MCF 10A (cell line): ENCODE results near the gene ZNF548. TPM values are rescaled to one million over a fixed set of nuclear protein-coding genes. Genes with fewer than 3 reads are reported as not detected.

ENCODE experiments used
- BruUV-seq: library from RNA; stranded (reverse); fragments of 400-500 nt; replicated peaks from 2 replicates; lab custom pipeline; 2021; lab: Mats Ljungman, UMichigan
- CTCF ChIA-PET: fragments of 300-600 bp; sonication (Branson Sonifier 250); formaldehyde crosslinking; extraction: SDS; loops from one replicate; lab custom pipeline; 2021; ENCODE audit warnings: antibody characterized with exemption, inconsistent platforms; lab: Yijun Ruan, JAX
- POLR2A ChIA-PET: fragments of 300-600, 350-650 bp; sonication (Branson Sonifier 250); formaldehyde crosslinking; extraction: SDS; loops from one replicate; lab custom pipeline; 2020; ENCODE audit warnings: antibody characterized with exemption, inconsistent platforms; lab: Yijun Ruan, JAX
- DNase-seq: peaks from one replicate; pipeline ENCODE4 v3.0.0-alpha.2; 2018; ENCODE audit not compliant: unreplicated experiment
- H3K27ac Mint-ChIP-seq: one replicate; pipeline ENCODE4 v1.8.0; 2022; ENCODE audit warnings: mild to moderate bottlenecking, low read depth, mixed read lengths; ENCODE audit not compliant: unreplicated experiment
- H3K27me3 Mint-ChIP-seq: one replicate; pipeline ENCODE4 v1.8.0; 2022; ENCODE audit warnings: mixed read lengths; ENCODE audit not compliant: insufficient read depth, unreplicated experiment
- H3K36me3 Mint-ChIP-seq: one replicate; pipeline ENCODE4 v1.8.0; 2022; ENCODE audit warnings: mild to moderate bottlenecking, moderate library complexity, mixed read lengths; ENCODE audit not compliant: insufficient read depth, unreplicated experiment
- H3K4me1 Mint-ChIP-seq: one replicate; pipeline ENCODE4 v1.8.0; 2022; ENCODE audit warnings: mixed read lengths; ENCODE audit not compliant: insufficient read depth, unreplicated experiment
- H3K4me3 Mint-ChIP-seq: one replicate; pipeline ENCODE4 v1.8.0; 2022; ENCODE audit warnings: mild to moderate bottlenecking, moderate library complexity, mixed read lengths; ENCODE audit not compliant: unreplicated experiment
- H3K9me3 Mint-ChIP-seq: one replicate; pipeline ENCODE4 v1.8.0; 2022; ENCODE audit warnings: mixed read lengths; ENCODE audit not compliant: unreplicated experiment
- intact Hi-C: fragments of 100-400 bp; cut with micrococcal nuclease; formaldehyde crosslinking; loops from 2 replicates; pipeline ENCODE4 v1.14.1; 2022
- total RNA-seq: library from RNA; stranded (reverse); gene quantifications from 2 replicates; pipeline ENCODE4 v1.2.3, GENCODE V29; 2022
- TF ChIP-seq, protein P1 (sequence below): fragments of 200-600 bp; IDR thresholded peaks from one replicate; pipeline ENCODE4 v1.8.0; 2022; ENCODE audit warnings: antibody characterized with exemption, mild to moderate bottlenecking; ENCODE audit not compliant: unreplicated experiment

Gene ZNF548
- total RNA-seq, 1 experiment from 2014 or later: 23.7 TPM

DNA sequence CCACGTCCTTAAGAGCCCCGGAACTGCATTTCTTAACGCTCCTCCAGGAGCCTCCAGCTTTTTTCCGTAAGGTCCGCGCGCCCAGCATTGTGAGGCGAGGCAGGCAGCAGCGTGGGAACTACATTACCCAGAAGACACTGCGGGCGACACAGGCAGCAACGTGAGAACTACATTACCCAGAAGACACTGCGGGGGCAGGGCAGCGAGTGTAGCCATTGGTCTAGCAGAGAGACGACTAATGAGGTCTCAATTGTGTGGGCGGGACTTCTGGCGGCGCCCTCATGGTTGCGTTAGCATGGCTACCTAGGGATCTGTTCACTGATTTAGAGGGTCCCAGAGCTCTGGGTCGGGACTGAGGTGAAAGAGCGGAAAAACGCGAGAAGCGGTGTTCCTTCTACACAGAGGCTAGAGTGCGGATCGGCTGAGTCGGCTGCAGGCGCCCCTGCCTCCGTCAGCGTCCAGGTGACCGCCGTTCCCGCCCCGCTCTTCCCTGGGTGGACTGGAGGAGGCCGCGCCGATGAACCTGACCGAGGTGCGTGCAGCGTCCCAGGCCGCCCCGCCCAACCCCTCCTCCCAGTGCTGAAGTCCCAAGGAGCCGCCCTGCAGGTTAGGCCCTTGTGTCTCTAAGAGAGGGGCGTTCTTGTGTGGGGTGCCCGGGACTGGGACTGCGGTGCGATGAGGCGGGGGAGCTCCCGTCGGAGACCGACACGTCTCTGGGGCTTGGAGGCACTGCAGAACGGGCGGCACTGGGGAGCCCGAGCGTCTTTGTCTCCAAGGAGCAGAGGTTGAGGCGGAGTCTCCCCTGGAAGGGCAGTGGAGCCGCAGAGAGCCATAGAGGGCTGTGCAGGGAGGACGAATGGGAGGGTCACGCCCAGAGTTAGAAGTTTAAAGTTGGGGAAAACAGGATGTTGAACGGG lies 45.7 kb downstream of the ZNF548 start, which contains the start of gene ZNF749:
Gene ZNF749, plus strand, starts transcription at position 264 of the 917 bp plus-strand sequence. Its CDS starts 254 bp downstream, at position 518.
- BruUV-seq: TSS peak; percentile 41
- TF ChIP-seq, protein P1, sequence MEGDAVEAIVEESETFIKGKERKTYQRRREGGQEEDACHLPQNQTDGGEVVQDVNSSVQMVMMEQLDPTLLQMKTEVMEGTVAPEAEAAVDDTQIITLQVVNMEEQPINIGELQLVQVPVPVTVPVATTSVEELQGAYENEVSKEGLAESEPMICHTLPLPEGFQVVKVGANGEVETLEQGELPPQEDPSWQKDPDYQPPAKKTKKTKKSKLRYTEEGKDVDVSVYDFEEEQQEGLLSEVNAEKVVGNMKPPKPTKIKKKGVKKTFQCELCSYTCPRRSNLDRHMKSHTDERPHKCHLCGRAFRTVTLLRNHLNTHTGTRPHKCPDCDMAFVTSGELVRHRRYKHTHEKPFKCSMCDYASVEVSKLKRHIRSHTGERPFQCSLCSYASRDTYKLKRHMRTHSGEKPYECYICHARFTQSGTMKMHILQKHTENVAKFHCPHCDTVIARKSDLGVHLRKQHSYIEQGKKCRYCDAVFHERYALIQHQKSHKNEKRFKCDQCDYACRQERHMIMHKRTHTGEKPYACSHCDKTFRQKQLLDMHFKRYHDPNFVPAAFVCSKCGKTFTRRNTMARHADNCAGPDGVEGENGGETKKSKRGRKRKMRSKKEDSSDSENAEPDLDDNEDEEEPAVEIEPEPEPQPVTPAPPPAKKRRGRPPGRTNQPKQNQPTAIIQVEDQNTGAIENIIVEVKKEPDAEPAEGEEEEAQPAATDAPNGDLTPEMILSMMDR: no peak
- intact Hi-C loops: no loop called here
- POLR2A ChIA-PET: interaction anchor here (0.6 to 2.4 kb wide), 25 partner anchors 8 to 927 kb away, joined by 3 to 20 read pairs (median 3); partner anchors contain the start of genes TRAPPC2B, ZNF17, ZNF264 and ZNF416
- peaks cover 33% of the 10 kb centered on the region for H3K36me3 Mint-ChIP-seq
- CTCF ChIA-PET: interaction anchor here (1.0 to 1.4 kb wide), 4 partner anchors 13 to 32 kb away, joined by 3 to 9 read pairs (median 4); no protein-coding TSS in a partner anchor
- peak within 1 kb of the TSS; percentile 93 for H3K27ac Mint-ChIP-seq
- peaks cover 27% of the 10 kb centered on the region for H3K9me3 Mint-ChIP-seq
- H3K27me3 Mint-ChIP-seq: no peaks in the 10 kb centered on the region
- H3K4me3 Mint-ChIP-seq: peak within 1 kb of the TSS; percentile 99
- peak; percentile 99 for DNase-seq
- H3K4me1 Mint-ChIP-seq: peaks cover 29% of the 10 kb centered on the region

DNA sequence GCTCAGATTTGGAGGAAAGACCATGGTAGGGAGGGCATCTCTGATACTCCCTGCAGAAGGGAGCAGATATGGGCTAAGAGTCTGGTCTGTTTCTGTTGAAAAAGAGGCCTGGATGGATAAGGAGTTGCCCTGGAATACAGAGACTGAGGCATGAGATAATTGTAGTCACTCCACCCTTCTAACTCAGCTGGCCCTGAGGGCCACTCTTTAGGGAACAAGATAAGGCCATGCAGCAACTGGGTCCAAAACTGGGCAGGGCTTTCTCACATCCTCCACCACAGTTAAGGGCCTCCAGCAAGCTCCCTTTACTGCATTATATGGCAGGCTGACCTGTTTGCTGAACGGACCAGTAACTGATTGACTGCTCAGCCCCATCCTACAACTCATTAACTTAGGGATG lies 46.8 kb downstream of the ZNF548 start:
- CTCF ChIA-PET: interaction anchor here (0.5 to 1.0 kb wide), 6 partner anchors 30 to 1079 kb away, joined by 3 to 4 read pairs (median 3); partner anchors contain the start of gene ZNF772
- peaks cover 31% of the 10 kb centered on the region for H3K9me3 Mint-ChIP-seq
- intact Hi-C loops: no loop called here
- DNase-seq: no peak
- H3K36me3 Mint-ChIP-seq: peaks cover 33% of the 10 kb centered on the region
- peak overlapping the region; percentile 93 for H3K27ac Mint-ChIP-seq
- H3K4me3 Mint-ChIP-seq: peak overlapping the region; percentile 99
- POLR2A ChIA-PET: interaction anchor here (0.6 to 2.4 kb wide), 13 partner anchors 9 to 1122 kb away, joined by 3 to 20 read pairs (median 4); partner anchors contain the start of genes ZNF17, ZNF419, ZNF497 and ZNF543
- TF ChIP-seq, protein P1: no peak
- no TSS peak for BruUV-seq
- peaks cover 33% of the 10 kb centered on the region for H3K4me1 Mint-ChIP-seq
- no peaks in the 10 kb centered on the region for H3K27me3 Mint-ChIP-seq

DNA sequence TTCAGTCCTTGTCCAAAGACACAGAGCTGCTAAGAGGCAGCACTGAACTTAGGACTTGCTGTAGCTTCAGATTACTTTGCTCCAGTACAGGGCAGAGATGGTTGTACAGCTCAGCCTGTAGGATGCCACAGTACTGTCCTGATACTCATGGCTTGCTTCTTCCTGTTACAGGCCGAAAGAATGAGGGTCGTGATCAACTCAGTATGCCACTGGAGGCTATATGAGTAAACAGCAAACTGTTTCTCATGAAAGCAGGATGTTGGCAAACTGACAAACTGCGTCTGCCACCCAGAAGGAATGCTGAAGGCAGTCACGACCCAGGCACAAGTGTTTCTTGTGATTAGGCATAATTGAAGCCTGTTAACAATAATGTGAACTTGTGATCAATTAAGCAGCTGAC lies 48.3 kb downstream of the ZNF548 start:
- no TSS peak for BruUV-seq
- Mint-ChIP-seq H3K27me3 (no peaks in the 10 kb centered on the region), H3K36me3 (peaks cover 33% of the 10 kb centered on the region), H3K9me3 (peaks cover 33% of the 10 kb centered on the region), H3K4me3 (no peak overlapping the region), H3K4me1 (peaks cover 33% of the 10 kb centered on the region), H3K27ac (no peak overlapping the region)
- no peak for DNase-seq
- ChIA-PET CTCF (interaction anchor here (1.0 kb wide), 1 partner anchor 27 kb away, joined by 3 read pairs; no protein-coding TSS in a partner anchor), POLR2A (no interaction called here)
- intact Hi-C loops: no loop called here
- TF ChIP-seq, protein P1: no peak

DNA sequence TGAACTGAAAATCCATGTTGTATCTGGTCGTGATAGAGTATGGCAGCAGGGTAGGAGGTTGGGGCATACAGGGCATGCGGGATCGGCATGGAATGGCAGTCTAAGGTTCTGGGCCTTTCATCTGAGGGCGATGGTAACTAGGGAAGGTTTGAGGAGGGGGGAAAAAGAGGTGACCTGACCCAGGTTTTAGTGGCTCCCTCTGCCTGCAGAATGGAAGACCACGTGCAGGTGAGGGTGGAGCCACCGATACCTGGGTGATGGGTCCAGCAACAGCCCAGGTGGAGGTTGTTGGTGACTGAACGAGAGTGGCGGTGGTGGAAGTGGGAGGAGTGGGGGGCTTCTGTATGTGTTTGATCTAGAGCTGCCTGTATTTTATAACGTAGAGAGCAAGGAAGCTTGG lies 49.3 kb downstream of the ZNF548 start:
- ChIA-PET CTCF (interaction anchor here (0.6 kb wide), 1 partner anchor 328 kb away, joined by 3 read pairs; no protein-coding TSS in a partner anchor), POLR2A (interaction anchor here (0.7 kb wide), 1 partner anchor 9 kb away, joined by 3 read pairs; no protein-coding TSS in a partner anchor)
- H3K9me3 Mint-ChIP-seq: peaks cover 32% of the 10 kb centered on the region
- no peaks in the 10 kb centered on the region for H3K27me3 Mint-ChIP-seq
- peaks cover 42% of the 10 kb centered on the region for H3K36me3 Mint-ChIP-seq
- H3K27ac Mint-ChIP-seq: peak overlapping the region; percentile 68
- intact Hi-C loops: no loop called here
- BruUV-seq: no TSS peak
- TF ChIP-seq, protein P1: no peak
- no peak overlapping the region for H3K4me3 Mint-ChIP-seq
- no peak for DNase-seq
- peaks cover 33% of the 10 kb centered on the region for H3K4me1 Mint-ChIP-seq
